ENCODE results near the gene DBI.
A peak's percentile ranks its signal among the peaks of the same experiment; 100 is the strongest.

The DBI gene

GRCh38 chr2:119366649-119367471 lies at the start of gene DBI, which contains the start of gene C2orf76:
DBI (plus strand) TSS chr2:119366977; CDS start chr2:119367052, 75 bp downstream.
C2orf76 (minus strand) TSS chr2:119366834; CDS start chr2:119339959, 26,875 bp downstream.
- no peak for TF ChIP-seq ZNF274 (IDR thresholded peaks at IDR 0.05; ENCODE audit: low read depth, low read length)

GRCh38 chr2:119317554-119317953 lies 49.2 kb upstream of the DBI start:
- no peak for TF ChIP-seq ZNF274 (IDR thresholded peaks at IDR 0.05; ENCODE audit: low read depth, low read length)
- H3K4me3 ChIP-seq (ENCODE audit: low read length): no peak overlapping the region

More at GRCh38 chr2:119366649-119367471, at the start of gene DBI, which contains the start of gene C2orf76:
- peak within 1 kb of the TSS; percentile 96 for H3K4me3 ChIP-seq (ENCODE audit: low read length)

- no peak overlapping the region for H3K4me3 ChIP-seq (ENCODE audit: low read length)
- no peak for TF ChIP-seq ZNF274 (IDR thresholded peaks at IDR 0.05; ENCODE audit: low read depth, low read length)
Observed at GRCh38 chr2:119319593-119319992, 47.2 kb upstream of the DBI start.

GRCh38 chr2:119323459-119323858 lies 43.3 kb upstream of the DBI start:
- no peak overlapping the region for H3K4me3 ChIP-seq (ENCODE audit: low read length)
- no peak for TF ChIP-seq ZNF274 (IDR thresholded peaks at IDR 0.05; ENCODE audit: low read depth, low read length)

- H3K4me3 ChIP-seq (ENCODE audit: low read length): no peak overlapping the region
- no peak for TF ChIP-seq ZNF274 (IDR thresholded peaks at IDR 0.05; ENCODE audit: low read depth, low read length)
Observed at GRCh38 chr2:119324685-119325270, 42.0 kb upstream of the DBI start.

- H3K4me3 ChIP-seq (ENCODE audit: low read length): no peak overlapping the region
- no peak for TF ChIP-seq ZNF274 (IDR thresholded peaks at IDR 0.05; ENCODE audit: low read depth, low read length)
Observed at GRCh38 chr2:119326938-119327337, 39.8 kb upstream of the DBI start.

- TF ChIP-seq ZNF274 (IDR thresholded peaks at IDR 0.05; ENCODE audit: low read depth, low read length): no peak
Observed at GRCh38 chr2:119327431-119327830, 39.3 kb upstream of the DBI start.

GRCh38 chr2:119332953-119333352 lies 33.8 kb upstream of the DBI start:
- H3K4me3 ChIP-seq (ENCODE audit: low read length): no peak overlapping the region
- no peak for TF ChIP-seq ZNF274 (IDR thresholded peaks at IDR 0.05; ENCODE audit: low read depth, low read length)

More at GRCh38 chr2:119327431-119327830, 39.3 kb upstream of the DBI start:
- no peak overlapping the region for H3K4me3 ChIP-seq (ENCODE audit: low read length)

- no peak for TF ChIP-seq ZNF274 (IDR thresholded peaks at IDR 0.05; ENCODE audit: low read depth, low read length)
- H3K4me3 ChIP-seq (ENCODE audit: low read length): no peak overlapping the region
Observed at GRCh38 chr2:119333360-119333759, 33.4 kb upstream of the DBI start.

GRCh38 chr2:119333833-119334232 lies 32.9 kb upstream of the DBI start:
- no peak overlapping the region for H3K4me3 ChIP-seq (ENCODE audit: low read length)
- no peak for TF ChIP-seq ZNF274 (IDR thresholded peaks at IDR 0.05; ENCODE audit: low read depth, low read length)

GRCh38 chr2:119337749-119338148 lies 29.0 kb upstream of the DBI start:
- TF ChIP-seq ZNF274 (IDR thresholded peaks at IDR 0.05; ENCODE audit: low read depth, low read length): no peak
- H3K4me3 ChIP-seq (ENCODE audit: low read length): no peak overlapping the region

GRCh38 chr2:119338272-119338671 lies 28.5 kb upstream of the DBI start:
- H3K4me3 ChIP-seq (ENCODE audit: low read length): no peak overlapping the region
- no peak for TF ChIP-seq ZNF274 (IDR thresholded peaks at IDR 0.05; ENCODE audit: low read depth, low read length)

- no peak for TF ChIP-seq ZNF274 (IDR thresholded peaks at IDR 0.05; ENCODE audit: low read depth, low read length)
- no peak overlapping the region for H3K4me3 ChIP-seq (ENCODE audit: low read length)
Observed at GRCh38 chr2:119338826-119339561, 27.8 kb upstream of the DBI start.

GRCh38 chr2:119339562-119339923 lies 27.2 kb upstream of the DBI start:
- H3K4me3 ChIP-seq (ENCODE audit: low read length): no peak overlapping the region
- TF ChIP-seq ZNF274 (IDR thresholded peaks at IDR 0.05; ENCODE audit: low read depth, low read length): no peak
